OCI-LY7 (cell line): ENCODE results near the gene HEG1. TPM values are rescaled to one million over a fixed set of nuclear protein-coding genes. Genes with fewer than 3 reads are reported as not detected.

Experiments used
- BruUV-seq: library from RNA; stranded (reverse); fragments of 400-500 nt; replicated peaks from 2 replicates; lab custom pipeline; 2021; lab: Mats Ljungman, UMichigan
- CTCF ChIA-PET: fragments of 300-600 bp; sonication (Branson Sonifier 250); formaldehyde crosslinking; loops from one replicate; lab custom pipeline; 2022; ENCODE audit warnings: antibody characterized with exemption; ENCODE audit not compliant: unreplicated experiment; lab: Charles Lee
- POLR2A ChIA-PET: fragments of 300-600 bp; sonication (Branson Sonifier 250); formaldehyde crosslinking; loops from one replicate; lab custom pipeline; 2022; ENCODE audit warnings: antibody characterized with exemption; lab: Charles Lee
- DNase-seq: peaks from one replicate; pipeline ENCODE4 v3.0.0-alpha.2; 2015; ENCODE audit warnings: low spot score
- H2AFZ ChIP-seq: fragments of 200-600 bp; sonication (generic), shearing (Covaris generic); 2 replicates; pipeline ENCODE4 v1.6.1; 2014; ENCODE audit warnings: mild to moderate bottlenecking, antibody characterized with exemption, low read length, moderate library complexity
- H3K27ac ChIP-seq: fragments of 200-600 bp; sonication (generic); 2 replicates; pipeline ENCODE4 v1.5.1; 2014; ENCODE audit warnings: mixed run types, low read depth, mild to moderate bottlenecking, moderate library complexity, low read length, inconsistent platforms; ENCODE audit not compliant: poor library complexity, severe bottlenecking
- H3K36me3 ChIP-seq: fragments of 200-600 bp; sonication (generic); 2 replicates; pipeline ENCODE4 v1.6.1; 2014; ENCODE audit warnings: mild to moderate bottlenecking, antibody characterized with exemption, low read length, moderate library complexity, mixed read lengths; ENCODE audit not compliant: insufficient read depth
- H3K4me1 ChIP-seq: fragments of 200-600 bp; sonication (generic); 2 replicates; pipeline ENCODE4 v1.5.1; 2014; ENCODE audit warnings: mild to moderate bottlenecking, low read length; ENCODE audit not compliant: insufficient read depth, poor library complexity, severe bottlenecking
- H3K4me2 ChIP-seq: fragments of 200-600 bp; sonication (generic); 2 replicates; pipeline ENCODE4 v1.6.1; 2014; ENCODE audit warnings: mild to moderate bottlenecking, low read length
- H3K4me3 ChIP-seq: fragments of 200-600 bp; sonication (generic); 2 replicates; pipeline ENCODE4 v1.5.1; 2014; ENCODE audit warnings: mild to moderate bottlenecking, low read depth, low read length; ENCODE audit not compliant: poor library complexity, severe bottlenecking
- H3K79me2 ChIP-seq: fragments of 200-600 bp; sonication (generic); 2 replicates; pipeline ENCODE4 v1.6.1; 2016; ENCODE audit warnings: low read depth, mild to moderate bottlenecking, low read length, moderate library complexity, mixed read lengths; ENCODE audit not compliant: insufficient read depth
- H3K9me2 ChIP-seq: fragments of 200-600 bp; sonication (generic); 2 replicates; pipeline ENCODE4 v1.6.1; 2016; ENCODE audit warnings: mild to moderate bottlenecking, low read length, mixed read lengths; ENCODE audit not compliant: insufficient read depth
- H3K9me3 ChIP-seq: fragments of 200-600 bp; sonication (generic); 2 replicates; pipeline ENCODE4 v1.6.1; 2014; ENCODE audit warnings: mild to moderate bottlenecking, mixed run types, low read length, mixed read lengths
- H4K20me1 ChIP-seq: fragments of 200-600 bp; sonication (generic); 2 replicates; pipeline ENCODE4 v1.6.1; 2014; ENCODE audit warnings: mild to moderate bottlenecking, antibody characterized with exemption, low read length, moderate library complexity, mixed read lengths; ENCODE audit not compliant: insufficient read depth
- CTCF ChIP-seq: fragments of 200-600 bp; sonication (generic); conservative IDR thresholded peaks from 2 replicates; pipeline ENCODE4 v1.5.1; 2014; ENCODE audit warnings: mild to moderate bottlenecking, antibody characterized with exemption, low read length, moderate library complexity, mixed read lengths
- EZH2phosphoT487 ChIP-seq: fragments of 200-600 bp; sonication (generic); IDR thresholded peaks from 2 replicates; pipeline ENCODE4 v1.6.1; 2018; ENCODE audit warnings: low read depth, borderline replicate concordance, mild to moderate bottlenecking, mixed run types, antibody characterized with exemption, low read length, moderate library complexity, mixed read lengths
- intact Hi-C: fragments of 100-400 bp; cut with micrococcal nuclease; formaldehyde crosslinking; loops from one replicate; pipeline ENCODE4 v1.10.0; 2022; ENCODE audit not compliant: unreplicated experiment
- total RNA-seq, 2 experiments: library from RNA; depleted of rRNA in 1 of 2; stranded (reverse); fragments of >200 nt in 1 of 2; shearing (Covaris generic) in 1 of 2; gene quantifications; 2 replicates each; pipeline ENCODE4 v1.2.3, GENCODE V29; 2014 to 2022

HEG1 gene
- total RNA-seq, 2 experiments from 2014 or later, result 2.4 to 6.0 TPM

GRCh38 chr3:124972457-124972856 lies 83.3 kb downstream of the HEG1 start:
- no peak overlapping the region for H2AFZ ChIP-seq
- POLR2A ChIA-PET, result interaction anchor here (0.6 to 1.4 kb wide), 2 partner anchors 23 to 93 kb away, joined by 3 to 4 read pairs; no protein-coding TSS in a partner anchor
- H3K9me2 ChIP-seq, result no peaks in the 10 kb centered on the region
- BruUV-seq, result no TSS peak
- H3K36me3 ChIP-seq, result no peaks in the 10 kb centered on the region
- H3K4me3 ChIP-seq, result no peak overlapping the region
- no peaks in the 10 kb centered on the region for H3K9me3 ChIP-seq
- no peaks in the 10 kb centered on the region for H4K20me1 ChIP-seq
- TF ChIP-seq CTCF (no peak), EZH2phosphoT487 (no peak)
- no peak for DNase-seq
- H3K4me1 ChIP-seq, result no peaks in the 10 kb centered on the region
- no peak overlapping the region for H3K27ac ChIP-seq
- CTCF ChIA-PET, result no interaction called here
- H3K79me2 ChIP-seq, result no peaks in the 10 kb centered on the region
- H3K4me2 ChIP-seq, result no peak overlapping the region
- intact Hi-C loops, result no loop called here

- ChIA-PET CTCF (no interaction called here), POLR2A (no interaction called here)
- Histone ChIP-seq H4K20me1 (no peaks in the 10 kb centered on the region), H3K36me3 (no peaks in the 10 kb centered on the region), H2AFZ (no peak overlapping the region), H3K9me2 (no peaks in the 10 kb centered on the region), H3K79me2 (no peaks in the 10 kb centered on the region), H3K4me2 (no peak overlapping the region), H3K4me3 (no peak overlapping the region), H3K27ac (no peak overlapping the region), H3K9me3 (no peaks in the 10 kb centered on the region), H3K4me1 (no peaks in the 10 kb centered on the region)
- TF ChIP-seq CTCF, result no peak
- TF ChIP-seq EZH2phosphoT487, result no peak
- DNase-seq, result no peak
- intact Hi-C loops, result no loop called here
- no TSS peak for BruUV-seq
Measured at GRCh38 chr3:124969963-124970722, 85.7 kb downstream of the HEG1 start.

GRCh38 chr3:124969190-124969589 lies 86.6 kb downstream of the HEG1 start:
- no peak overlapping the region for H3K4me3 ChIP-seq
- CTCF ChIA-PET, result no interaction called here
- no peaks in the 10 kb centered on the region for H3K9me2 ChIP-seq
- H3K9me3 ChIP-seq, result no peaks in the 10 kb centered on the region
- POLR2A ChIA-PET, result no interaction called here
- H2AFZ ChIP-seq, result no peak overlapping the region
- H4K20me1 ChIP-seq, result no peaks in the 10 kb centered on the region
- no peak overlapping the region for H3K27ac ChIP-seq
- H3K4me2 ChIP-seq, result no peak overlapping the region
- TF ChIP-seq CTCF (no peak), EZH2phosphoT487 (no peak)
- intact Hi-C loops, result no loop called here
- no peaks in the 10 kb centered on the region for H3K36me3 ChIP-seq
- DNase-seq, result no peak
- no peaks in the 10 kb centered on the region for H3K79me2 ChIP-seq
- H3K4me1 ChIP-seq, result no peaks in the 10 kb centered on the region
- BruUV-seq, result no TSS peak
